IPS DF 19.7 (cell line): ENCODE results near the gene NDP.
A peak's percentile ranks its signal among the peaks of the same experiment; 100 is the strongest.
"Not testable (repeated sequence)": the region's sequence is repeated elsewhere in the genome, so short reads cannot be mapped to it uniquely, and the experiment has no call there.

Experiments used
- DNase-seq: peaks from one replicate; pipeline ENCODE4 v3.0.0-alpha.2; 2013; ENCODE audit warnings: low read depth, low spot score

NDP gene

DNA sequence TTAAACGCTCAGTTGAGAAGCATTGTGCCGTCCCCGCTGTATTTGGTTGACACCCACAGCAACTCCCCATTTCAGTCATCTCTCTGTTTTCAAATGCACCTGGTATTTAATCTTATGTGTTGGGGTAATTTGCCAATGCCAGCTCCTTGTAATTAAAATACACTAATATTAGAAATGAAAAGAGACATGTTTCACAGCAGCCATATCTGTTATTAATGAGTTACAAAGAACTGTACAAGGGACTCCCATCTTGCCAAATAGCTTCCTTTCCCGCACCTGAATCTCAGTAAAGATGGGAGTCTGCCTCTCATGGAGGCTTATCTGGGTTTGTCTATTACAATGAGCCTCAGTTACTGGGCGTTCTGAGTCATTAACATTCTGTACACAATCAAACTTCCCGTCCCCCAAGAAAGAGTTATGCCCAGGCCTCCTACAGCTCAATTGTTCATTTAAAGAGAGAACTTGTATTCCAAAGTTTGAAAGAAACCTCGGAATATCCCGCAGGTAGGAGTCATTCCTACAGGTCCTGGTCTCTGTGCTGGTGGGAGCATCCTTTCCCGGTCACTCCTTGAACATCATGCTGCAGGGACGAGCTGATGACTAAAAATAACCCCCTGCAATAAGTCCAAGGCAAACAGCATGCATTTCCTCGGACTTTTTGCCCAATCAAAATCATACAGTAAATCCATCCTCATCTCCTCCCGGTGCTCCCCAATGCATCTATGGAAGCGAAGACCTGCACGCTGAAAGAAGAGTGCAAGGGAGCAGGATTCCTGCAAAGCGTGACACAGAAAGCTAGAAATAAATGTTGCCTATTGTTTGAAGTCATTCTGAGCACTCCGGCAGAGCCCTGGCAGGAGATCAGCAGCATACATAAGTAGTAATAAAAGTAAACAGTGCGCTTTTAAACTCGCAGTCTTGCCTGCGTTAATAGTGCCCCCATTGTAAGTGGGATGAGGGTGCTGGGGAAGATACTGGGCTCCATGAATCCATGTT, 926 bp downstream of the NDP start:
- DNase-seq: no peak

DNA sequence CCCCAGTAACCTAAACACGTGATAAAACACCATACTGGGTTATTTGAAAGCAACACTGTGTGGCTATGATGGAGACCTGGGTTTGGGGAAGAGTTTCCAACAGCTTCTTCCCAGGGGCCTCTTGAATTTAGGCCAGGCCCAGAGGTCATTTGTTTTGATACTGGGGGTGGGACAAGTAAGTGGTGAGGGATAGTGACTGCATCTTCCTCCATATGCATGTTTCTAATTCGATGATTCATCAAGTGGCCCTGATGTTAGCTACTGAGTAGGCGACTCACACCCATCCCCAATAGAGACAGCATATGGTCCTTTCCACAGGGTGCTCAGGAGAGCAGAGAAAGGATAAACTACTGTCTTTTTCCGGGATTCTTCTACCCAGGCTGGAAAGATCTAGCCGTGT, 2.7 kb downstream of the NDP start:
- no peak for DNase-seq

DNA sequence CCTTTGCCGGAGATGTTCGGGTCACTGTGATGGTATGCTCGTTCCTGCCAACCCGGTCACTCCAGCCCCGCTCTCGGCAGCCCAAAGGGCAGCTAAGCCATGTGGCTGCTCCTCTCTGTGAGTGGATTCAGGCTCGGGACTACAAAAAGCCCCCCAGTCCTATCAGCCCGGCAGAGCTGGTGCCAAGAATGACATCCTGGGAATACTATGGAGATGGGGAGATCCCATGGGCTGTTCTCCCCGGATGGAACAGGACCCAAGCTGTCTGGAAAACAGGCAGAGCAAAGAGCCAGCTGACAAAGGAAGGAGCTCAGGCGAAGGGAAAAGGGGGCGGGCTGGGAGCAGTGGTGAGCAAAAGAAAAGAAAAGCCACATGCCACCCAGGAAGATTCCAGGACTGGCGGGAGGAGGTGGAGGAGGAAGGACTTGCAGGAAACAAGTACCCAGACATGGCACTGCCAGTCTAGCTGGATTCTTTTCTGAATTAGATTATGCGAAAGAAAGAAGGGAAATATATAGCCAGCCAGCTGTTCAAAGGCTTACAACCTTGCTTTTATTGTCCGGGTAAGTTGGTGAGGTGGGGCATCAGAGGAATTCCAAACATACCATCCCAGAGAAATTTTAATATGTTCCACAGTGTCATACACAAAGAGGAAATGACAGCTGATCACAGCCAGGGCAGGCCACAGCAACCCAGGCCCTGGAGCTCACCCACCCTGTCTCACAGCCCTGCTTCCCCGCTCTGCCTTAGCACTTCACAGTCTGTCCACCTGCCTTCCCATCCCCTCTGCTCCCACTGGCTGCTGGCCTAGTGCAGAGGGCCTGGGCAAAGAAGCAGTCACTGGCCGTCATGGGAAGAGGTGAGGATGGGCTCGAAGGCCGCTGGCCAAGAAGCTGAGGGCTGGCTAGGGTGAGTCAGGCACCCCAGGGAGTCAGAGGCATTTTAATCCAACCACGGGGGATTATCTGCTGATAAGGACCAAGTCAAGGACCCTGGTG, 3.4 kb downstream of the NDP start:
- no peak for DNase-seq

DNA sequence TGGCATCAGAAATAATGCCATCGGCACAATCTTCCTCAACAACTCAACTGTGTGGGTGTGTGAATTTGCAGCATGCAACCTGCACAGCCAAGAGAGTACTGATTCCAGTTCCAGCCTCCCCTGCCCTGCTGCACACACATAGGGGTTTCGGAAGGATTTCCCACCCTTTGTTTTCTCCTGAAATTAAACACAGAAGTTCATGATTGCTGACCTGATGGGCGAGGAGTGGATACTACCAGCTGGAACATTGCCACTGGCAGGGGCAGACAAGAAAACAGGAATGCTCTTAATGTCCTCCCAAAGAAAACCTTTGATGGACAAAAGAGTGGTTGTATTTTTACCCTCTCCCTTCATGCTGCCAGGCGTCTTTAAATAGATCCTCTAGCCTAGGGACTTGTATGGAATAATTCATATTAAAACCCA, 4.8 kb downstream of the NDP start:
- no peak for DNase-seq

DNA sequence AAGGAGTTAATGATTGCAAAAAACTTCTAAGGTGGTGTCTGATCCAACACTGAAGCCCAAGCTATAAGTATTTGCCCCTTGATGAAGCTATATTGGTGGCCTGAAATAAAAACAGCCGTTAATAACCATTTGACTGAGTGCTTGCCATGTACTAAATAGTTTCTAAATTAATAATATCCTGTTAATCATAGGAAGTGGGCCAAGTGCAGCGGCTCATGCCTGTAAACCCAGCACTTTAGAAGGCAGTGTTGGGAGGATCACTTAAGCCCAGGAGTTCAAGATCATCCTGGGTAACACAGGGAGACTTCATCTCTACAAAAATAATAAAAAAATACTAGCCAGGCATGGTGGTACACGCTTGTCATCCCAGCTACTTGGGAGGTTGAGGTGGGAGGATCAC, 8.3 kb downstream of the NDP start:
- DNase-seq: no peak

DNA sequence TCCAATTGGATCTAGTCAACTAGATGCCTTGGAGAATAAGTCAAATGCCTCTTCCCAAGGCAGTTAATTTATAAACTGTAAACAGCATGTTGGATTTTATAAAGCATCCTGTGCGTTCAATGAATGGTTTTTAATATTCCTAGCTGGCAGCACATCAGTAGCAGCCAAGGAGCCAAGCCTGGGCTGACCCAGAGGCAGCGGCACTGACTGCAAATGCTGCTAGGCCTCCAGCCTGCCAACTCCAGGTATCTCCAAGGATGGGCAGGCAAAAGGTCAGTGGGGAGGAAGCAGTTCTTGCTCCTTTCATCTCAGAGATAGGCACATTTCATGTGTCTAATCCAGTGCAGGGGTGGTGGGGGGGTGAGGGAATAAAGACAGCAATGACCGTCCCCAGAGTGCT, 9.5 kb downstream of the NDP start:
- DNase-seq: no peak

DNA sequence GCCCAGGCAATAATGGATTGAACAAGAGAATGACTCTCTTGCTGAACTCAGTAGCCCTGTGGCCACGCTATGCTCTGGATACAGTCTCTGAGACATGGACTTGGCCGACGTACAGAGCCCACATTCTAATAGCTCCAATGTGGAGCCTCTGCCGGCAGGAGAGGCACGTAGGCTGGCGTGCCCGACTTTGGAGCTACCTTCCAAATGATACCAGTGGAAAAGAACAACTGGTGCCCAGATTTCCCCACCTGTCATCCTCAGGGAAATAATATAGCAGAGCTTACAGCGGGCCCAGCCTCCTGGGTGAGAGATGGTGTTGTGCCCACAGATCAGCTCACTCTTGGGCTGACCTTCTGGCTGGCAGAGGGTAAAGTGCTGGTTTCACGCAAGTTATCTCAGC, 10.6 kb downstream of the NDP start:
- no peak for DNase-seq

DNA sequence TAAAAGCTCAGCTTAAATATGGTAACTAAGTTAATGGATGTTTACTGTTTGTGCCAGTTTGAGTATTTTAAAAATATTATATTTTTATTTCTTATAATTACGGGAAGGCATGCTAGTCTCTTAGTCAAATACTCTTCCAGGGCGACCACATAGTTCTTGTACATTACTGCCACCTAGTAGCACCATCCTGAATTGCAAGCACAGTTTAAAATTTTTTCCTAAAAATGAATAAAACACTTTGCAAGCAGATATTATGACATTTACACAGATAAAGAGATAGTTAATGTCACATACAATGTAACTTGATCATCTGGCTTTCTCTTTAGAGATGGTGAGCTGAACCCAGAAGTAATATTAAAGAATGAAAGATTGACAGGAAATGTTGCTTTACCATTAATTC, 11.5 kb downstream of the NDP start:
- DNase-seq: no peak

DNA sequence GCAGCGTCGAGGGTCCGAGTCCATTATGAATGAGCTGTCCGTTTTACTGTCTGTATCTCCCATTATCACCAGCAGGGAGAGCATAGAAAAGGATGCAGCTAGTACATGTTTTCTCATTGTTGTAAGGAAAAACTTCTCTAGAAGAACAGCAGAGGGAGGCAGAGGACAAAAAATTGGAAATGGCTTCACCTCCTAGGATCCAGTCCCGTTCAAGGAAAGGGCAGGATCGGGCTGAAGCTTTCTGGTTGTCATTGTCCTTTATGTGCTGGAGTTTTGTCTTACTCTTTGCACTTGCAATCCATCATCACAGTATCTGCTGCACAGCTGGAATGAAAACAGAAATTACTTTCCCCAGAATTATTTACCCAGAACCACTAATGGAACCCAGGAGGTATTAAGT, 14.7 kb downstream of the NDP start:
- DNase-seq: no peak

DNA sequence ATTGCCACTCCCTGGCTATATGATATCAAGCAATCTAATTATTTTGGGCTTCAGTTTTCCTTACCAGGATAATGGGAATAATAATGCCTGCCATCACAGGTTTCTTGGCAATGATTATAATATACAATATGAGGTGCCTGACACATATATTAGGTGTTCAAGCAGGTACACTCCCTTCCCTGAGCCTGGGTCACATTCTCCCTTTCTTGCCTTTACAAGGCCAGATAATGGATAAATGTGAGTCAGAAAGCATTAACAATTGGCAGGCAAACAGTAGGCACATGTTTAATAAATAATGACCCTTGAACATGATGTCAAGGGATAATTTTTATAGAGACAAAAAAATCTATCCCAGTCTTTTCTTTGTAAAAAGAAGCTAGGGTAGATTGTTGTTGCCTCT, 17.2 kb downstream of the NDP start:
- no peak for DNase-seq

DNA sequence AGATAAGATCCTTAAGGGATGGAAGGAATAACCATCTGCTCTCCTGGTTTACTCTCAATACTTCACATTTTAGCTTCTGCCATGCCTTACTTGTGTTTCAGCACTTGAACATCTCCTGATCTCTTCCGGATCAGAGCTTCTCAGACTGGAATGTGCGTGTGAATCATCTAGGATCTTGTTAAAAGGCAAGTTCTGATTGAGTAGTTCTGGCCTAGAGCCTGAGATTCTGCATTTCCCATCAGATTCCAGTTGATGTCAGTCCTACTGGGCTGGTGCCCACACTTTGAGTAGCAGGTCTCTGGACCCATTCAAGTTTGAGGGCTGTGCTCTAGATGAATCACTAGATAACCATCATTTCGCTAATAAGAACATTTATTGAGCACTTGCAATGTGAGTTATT, 20.0 kb downstream of the NDP start:
- DNase-seq: no peak

DNA sequence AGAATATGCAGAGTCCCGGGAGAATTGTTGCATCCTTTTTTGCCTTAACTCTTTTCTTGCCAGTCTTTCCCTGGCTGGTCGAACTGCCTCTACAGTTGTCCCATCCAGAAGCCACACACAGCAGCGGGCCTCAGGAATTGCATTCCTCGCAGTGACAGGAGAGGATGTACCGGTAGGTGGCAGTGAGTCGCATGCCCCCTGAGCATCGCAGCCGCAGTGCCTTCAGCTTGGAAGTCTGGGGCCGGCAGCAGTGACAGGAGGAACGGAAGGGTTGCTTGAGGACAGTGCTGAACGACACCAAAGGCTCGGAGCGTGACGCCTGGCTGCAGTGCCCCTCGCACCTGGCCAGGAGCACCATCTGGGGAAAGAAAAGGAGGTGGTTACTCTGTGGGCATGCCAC, 23.5 kb downstream of the NDP start:
- DNase-seq: peak; percentile 33

DNA sequence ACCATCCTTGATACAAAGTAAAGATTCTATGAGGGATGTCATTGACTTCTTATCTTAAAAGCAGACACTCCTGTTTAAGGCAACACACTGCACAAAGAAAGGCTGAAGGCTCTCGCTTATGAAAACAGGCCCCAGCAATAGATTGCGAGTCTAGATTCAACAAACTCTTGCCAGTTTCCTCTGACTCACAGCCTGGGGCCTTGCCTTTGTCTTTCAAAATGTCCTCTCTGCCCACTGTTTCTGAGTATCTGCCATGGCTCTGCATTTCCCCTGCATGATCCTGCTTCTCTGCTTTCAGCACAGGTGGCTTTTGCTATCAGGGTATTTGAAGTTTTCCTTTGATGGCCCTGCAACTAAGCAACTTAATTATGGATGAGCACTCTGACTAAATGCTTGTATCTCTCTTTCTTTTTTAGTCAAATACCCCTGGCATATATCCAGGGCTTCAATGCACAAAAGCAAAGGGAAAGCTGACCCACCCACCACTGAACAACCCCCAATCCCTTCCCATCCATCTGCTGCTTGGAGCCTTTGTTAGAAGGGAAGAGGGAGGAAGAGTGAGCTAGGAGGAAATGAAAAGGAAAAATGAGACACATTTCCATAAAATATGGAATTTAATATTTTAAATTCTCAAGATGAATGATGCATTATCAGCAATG, 32.2 kb downstream of the NDP start:
- DNase-seq: no peak

DNA sequence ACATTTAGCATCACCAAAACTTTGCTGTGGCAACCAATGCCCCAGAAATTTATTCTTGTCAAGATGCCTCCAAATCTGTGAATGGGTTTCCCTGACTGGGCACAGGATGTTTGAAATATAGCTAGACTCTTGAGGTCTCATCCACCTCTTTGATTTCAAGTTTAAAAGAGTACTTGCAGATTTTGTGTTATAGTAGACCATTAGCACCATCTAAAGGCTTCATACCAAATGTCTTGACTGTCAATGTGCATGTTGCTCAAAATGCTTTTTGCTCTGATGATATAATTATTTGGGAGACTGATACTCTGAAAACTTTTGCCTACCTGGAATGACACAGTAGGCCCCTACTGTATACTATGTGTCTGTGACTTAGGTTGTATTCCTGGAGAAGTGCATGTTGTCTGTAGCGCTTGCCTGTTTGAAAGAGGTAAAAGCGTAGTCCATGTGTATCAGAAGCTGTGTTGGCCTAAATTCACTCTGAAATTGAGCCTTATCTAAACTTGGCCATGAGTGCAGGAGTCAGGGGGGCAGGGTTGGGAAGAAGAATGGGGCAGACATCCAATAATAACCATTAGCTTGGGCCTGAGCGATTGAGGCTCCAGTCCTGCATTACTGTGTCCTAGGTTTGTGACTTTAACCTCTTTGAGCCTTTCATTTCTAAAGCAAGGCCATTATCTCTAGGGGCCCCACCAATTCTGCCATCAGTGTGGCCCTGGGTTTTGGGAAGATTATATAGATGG, 33.8 kb downstream of the NDP start:
- DNase-seq: no peak

DNA sequence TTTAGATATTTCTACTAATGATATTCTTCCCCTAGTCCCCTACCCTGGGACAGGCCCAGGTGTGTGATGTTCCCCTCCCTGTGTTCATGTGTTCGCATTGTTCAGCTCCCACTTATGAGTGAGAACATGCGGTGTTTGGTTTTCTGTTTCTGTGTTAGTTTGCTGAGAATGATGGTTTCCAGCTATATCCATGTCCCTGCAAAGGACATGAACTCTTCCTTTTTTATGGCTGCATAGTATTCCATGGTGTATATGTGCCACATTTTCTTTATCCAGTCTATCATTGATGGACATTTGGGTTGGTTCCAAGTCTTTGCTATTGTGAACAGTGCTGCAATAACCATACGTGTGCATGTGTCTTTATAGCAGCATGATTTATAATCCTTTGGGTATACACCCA, 51.2 kb downstream of the NDP start:
- not testable (repeated sequence) for DNase-seq

DNA sequence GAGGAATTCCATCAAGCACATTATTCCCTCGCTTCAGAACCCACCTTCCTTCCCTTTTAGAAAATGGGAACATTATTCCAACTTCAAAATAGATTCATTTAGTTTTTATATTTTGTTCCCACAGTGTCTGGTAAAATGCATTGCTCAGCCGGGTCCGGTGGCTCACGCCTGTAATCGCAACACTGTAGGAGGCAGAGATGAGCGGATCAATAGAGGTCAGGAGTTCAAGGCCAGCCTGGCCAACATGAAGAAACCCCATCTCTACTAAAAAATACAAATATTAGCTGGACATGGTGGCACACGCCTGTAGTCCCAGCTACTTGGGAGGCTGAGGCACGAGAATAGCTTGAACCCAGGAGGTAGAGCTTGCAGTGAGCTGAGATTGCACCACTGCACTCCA, 62.4 kb downstream of the NDP start:
- not testable (repeated sequence) for DNase-seq

DNA sequence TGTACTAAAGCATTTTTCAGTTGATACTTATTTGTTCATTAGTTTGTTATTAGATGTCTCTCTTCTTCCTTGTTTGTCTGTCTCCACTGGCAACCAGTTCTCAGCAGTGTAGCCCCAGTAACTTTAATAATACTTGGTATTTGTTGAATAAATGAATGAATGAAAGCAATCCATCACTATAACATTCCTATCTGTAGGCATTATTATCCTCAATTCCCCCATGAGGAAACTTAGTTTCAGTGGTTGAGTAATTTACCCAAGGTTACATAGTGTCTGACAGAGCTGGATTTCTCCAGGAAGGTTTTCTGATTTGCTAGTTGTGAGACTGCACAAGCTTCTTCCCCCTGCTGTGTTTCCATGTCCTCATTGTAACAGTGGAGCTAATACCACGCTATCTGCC, 63.2 kb downstream of the NDP start:
- DNase-seq: no peak

DNA sequence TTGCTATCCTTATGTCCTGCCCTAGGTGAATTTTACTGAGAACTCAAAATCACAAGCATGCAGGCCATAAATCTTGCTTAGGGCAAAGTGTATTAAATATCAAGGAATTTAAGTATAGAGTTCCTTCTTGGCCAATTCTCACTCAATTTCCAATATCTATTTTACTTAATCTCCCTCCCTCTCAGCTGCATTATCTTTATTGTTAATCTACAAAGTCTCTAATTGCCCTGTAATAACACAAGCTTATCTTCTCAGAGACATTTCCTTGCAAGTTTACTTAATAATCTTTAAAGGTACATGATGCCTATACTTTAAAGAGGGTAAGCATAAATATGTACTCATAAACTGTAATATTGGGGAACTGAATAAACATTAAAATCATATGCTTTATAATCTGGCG, 64.0 kb downstream of the NDP start:
- DNase-seq: no peak

DNA sequence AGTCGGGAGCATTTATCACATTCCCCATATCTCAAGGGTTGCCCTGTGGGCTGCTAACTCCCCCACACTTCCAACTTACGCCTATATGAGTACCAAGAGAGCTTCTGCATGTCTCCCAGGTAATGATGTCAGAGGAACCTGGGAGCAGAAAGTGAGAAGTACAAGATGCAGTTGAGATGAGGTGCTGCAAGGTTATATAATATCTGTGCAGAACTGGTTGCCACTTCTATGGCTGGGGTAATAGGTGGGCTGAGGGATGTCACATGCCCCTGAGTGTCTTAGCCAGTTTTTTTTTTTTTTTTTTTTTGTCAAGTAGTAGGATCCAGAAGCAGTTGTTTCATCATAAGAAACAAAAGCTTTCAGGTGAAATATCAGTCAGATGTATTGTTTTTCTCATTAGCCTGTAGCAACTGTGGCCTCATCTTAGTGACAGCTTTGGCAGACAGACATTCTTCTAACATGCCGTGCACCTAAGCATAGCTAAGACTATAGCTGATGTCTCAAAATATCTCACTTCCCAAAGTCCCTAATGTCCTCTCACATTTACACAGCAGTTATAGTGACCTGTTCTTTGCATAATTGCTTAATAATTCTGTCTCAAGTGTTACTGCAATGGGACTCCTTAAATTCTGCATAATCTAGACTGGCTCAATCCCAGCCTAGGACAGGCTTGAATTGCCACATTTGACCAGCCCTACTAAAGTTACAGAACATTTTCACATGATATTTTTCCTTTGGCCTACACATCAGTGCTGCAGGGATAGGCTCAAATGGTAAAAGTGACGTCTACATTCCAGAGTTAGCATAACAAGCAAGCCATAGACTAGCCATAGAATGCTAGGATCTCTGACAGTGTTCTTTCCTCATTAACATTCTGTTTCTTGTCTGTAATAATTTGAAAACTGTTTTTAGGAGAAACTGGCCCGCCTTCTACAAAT, 73.0 kb downstream of the NDP start:
- DNase-seq: no peak
